Thymus (tissue), 11 donors: Measurements from ENCODE around the gene SAPCD2. TPM values are rescaled to one million over a fixed set of nuclear protein-coding genes. Genes with fewer than 3 reads are reported as not detected.

Experiments used
- DNase-seq, 9 donors: peaks; one replicate each; pipeline ENCODE4 v3.0.0-alpha.2; 2013; ENCODE audit warnings: low spot score in 9 of 9, low read depth in 6 of 9, missing footprints in 1 of 9
- H3K27ac ChIP-seq, 2 donors: one replicate each; pipeline ENCODE4 v1.5.1; 2013; ENCODE audit warnings: control low read depth in 1 of 2, low read depth in 1 of 2, low read length in 1 of 2, mild to moderate bottlenecking in 1 of 2, moderate library complexity in 1 of 2
- H3K27me3 ChIP-seq, 2 donors: one replicate each; pipeline ENCODE4 v1.5.1; 2013; ENCODE audit warnings: low read length in 1 of 2; ENCODE audit not compliant: control insufficient read depth in 2 of 2, insufficient read depth in 1 of 2
- H3K36me3 ChIP-seq, 2 donors: one replicate each; pipeline ENCODE4 v1.5.1; 2013; ENCODE audit warnings: low read length in 1 of 2, mild to moderate bottlenecking in 1 of 2, moderate library complexity in 1 of 2; ENCODE audit not compliant: control insufficient read depth in 2 of 2, insufficient read depth in 2 of 2
- H3K4me1 ChIP-seq, 2 donors: one replicate each; pipeline ENCODE4 v1.5.1; 2013; ENCODE audit warnings: low read length in 2 of 2; ENCODE audit not compliant: control insufficient read depth in 2 of 2, insufficient read depth in 2 of 2
- H3K4me3 ChIP-seq, 2 donors: one replicate each; pipeline ENCODE4 v1.5.1; 2013; ENCODE audit warnings: low read length in 2 of 2, control low read depth in 1 of 2, mild to moderate bottlenecking in 1 of 2
- H3K9me3 ChIP-seq, 2 donors: one replicate each; pipeline ENCODE4 v1.5.1; 2013; ENCODE audit warnings: low read length in 1 of 2, mild to moderate bottlenecking in 1 of 2; ENCODE audit not compliant: control insufficient read depth in 2 of 2, insufficient read depth in 1 of 2
- WGBS: extraction: QIAGEN DNeasy Blood & Tissue Kit; methylation state at CpG from one replicate; pipeline ENCODE4 v1.1.7; 2013; 5-methylcytosine and 5-hydroxymethylcytosine counted together
- polyA plus RNA-seq: library from polyadenylated mRNA; stranded (reverse); fragments of 200-250 nt; gene quantifications from one replicate; pipeline ENCODE4 v1.2.3, GENCODE V29; 2013
- total RNA-seq: library from RNA; stranded (reverse); fragments of 120-200 nt; gene quantifications from one replicate; pipeline ENCODE4 v1.2.4, GENCODE V29; 2013
- donor health status: healthy.

Gene SAPCD2
- total and polyA plus RNA-seq, 2 donors = 0.87 to 6.3 TPM

DNA sequence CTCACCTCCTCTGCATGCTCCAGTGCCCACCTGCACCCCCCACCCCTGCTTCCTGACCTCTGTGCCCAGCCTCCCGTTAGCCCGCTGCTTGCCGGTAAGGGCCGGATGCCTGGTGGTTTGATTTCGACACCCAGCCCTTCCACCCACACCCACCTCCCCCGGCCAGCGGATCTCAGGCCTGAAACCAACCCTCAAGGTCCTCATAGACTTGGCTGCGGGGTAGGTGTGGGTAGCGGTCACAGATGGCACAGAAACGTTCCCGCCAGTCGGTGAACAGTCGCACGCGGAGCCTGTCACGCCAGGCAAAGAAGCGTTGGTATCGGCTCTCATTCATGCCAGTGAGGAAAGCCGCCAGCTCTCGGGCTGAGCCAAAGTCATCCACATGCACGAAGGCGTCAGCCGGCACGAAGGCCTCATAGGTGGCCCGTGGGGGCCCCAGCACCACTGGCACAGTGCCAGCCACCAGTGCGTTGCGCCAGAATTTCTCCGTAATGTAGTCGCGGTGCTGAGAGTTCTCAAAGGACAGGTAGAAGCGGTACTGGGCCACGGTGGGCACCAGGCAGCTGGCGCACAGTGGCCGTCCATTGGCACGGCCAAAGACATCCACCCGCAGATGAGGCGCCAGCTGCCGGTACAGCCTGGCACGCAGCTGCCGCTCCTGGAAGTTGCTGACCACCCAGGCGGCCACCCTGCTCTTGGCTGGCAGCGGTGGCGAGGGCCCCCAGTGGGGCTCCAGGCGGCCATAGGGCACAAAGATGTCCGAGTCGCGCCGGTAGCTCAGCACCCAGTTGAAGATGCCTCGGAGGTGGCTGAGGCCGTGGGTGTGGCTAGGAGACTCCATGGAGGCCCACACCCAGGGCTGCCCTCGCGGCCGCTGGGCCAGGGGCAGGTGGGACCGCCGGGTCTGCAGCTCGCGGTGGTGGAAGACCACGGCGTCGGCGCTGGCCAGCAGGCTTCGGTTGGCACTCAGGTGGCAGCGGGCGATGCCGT is 39.5 kb downstream of the SAPCD2 start:
- Histone ChIP-seq H3K27me3 (peaks cover 31 to 81% of the 10 kb centered on the region in 2 donors), H3K4me1 (peaks cover 13 to 62% of the 10 kb centered on the region in 2 donors), H3K36me3 (no peaks in the 10 kb centered on the region), H3K27ac (no peak overlapping the region), H3K4me3 (no peak overlapping the region), H3K9me3 (no peaks in the 10 kb centered on the region)
- WGBS = 53% methylated on average over 65 of the region's 65 CpGs
- no peak for DNase-seq

DNA sequence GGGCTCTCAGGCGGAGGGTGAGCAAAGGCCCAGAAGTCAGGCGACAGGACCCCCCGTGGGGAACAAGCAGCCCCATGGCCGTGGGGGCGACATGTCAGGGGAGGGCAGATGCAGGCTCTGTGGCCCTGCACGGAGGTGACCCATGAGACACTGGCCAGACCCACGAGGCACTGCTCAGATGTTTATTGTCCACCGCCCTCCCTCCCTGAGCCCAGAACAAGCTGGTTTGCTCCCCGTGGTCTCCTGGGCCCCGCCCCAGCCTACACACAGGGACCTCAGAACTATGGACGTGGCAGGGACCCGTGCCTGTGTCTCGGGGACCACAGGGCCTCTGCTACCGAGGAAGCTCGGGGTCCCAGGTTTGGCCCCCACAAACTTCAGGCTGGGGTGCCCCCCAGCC is 40.4 kb downstream of the SAPCD2 start:
- Histone ChIP-seq H3K4me1 (peaks cover 13 to 58% of the 10 kb centered on the region in 2 donors), H3K4me3 (no peak overlapping the region), H3K27ac (no peak overlapping the region), H3K9me3 (no peaks in the 10 kb centered on the region), H3K27me3 (peaks cover 31 to 75% of the 10 kb centered on the region in 2 donors), H3K36me3 (no peaks in the 10 kb centered on the region)
- no peak for DNase-seq
- 31% methylated on average over 15 of the region's 15 CpGs for WGBS

DNA sequence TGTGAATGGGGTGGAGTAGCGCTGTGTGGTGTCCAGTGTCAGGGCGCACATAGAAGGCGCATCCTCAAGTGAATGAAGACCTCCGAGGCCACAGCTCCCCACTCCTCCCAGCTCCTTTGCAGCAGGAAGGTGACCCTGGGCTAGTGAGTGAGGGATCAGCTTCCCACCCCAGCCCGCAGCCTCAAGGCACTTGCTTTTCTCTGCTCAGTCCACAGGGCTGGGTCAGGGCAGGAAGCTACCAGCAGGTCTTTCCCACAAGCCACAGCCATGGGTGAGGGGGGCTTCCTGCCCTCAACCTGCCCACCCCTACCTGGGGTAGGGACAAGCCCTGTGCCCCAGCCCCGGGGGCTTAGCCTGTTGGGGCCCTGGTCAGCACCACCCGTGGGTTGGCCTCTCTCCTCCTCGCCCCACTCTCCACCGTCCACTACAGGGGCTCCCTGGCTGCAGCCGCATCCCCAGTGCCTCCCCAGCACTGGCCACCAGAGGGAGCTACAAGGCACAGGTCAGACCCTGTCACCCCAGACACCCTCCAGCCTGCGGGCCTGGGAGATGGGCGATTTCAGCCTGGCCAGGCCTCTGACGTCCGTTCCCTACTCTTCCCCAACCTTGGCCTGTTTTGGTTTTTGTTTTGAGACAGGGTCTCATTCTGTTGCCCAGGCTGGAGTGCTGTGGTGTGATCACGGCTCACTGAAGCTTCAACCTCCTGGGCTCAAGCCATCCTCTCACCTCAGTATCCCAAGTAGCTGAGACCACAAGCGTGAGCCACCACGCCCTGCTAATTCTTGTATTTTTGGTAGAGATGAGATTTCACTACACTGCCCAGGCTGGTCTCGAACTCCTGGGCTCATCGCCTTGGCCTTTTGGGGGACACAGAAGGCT is 41.1 kb downstream of the SAPCD2 start:
- peak in 6 of 9 donors; percentile 29 to 69 (median 58) for DNase-seq
- WGBS = 13% methylated on average over 19 of the region's 19 CpGs
- Histone ChIP-seq H3K27me3 (peaks cover 28 to 68% of the 10 kb centered on the region in 2 donors), H3K4me3 (peak overlapping the region; percentile 44 to 54), H3K4me1 (peaks cover 13 to 51% of the 10 kb centered on the region in 2 donors), H3K9me3 (no peaks in the 10 kb centered on the region), H3K27ac (no peak overlapping the region), H3K36me3 (no peaks in the 10 kb centered on the region)

DNA sequence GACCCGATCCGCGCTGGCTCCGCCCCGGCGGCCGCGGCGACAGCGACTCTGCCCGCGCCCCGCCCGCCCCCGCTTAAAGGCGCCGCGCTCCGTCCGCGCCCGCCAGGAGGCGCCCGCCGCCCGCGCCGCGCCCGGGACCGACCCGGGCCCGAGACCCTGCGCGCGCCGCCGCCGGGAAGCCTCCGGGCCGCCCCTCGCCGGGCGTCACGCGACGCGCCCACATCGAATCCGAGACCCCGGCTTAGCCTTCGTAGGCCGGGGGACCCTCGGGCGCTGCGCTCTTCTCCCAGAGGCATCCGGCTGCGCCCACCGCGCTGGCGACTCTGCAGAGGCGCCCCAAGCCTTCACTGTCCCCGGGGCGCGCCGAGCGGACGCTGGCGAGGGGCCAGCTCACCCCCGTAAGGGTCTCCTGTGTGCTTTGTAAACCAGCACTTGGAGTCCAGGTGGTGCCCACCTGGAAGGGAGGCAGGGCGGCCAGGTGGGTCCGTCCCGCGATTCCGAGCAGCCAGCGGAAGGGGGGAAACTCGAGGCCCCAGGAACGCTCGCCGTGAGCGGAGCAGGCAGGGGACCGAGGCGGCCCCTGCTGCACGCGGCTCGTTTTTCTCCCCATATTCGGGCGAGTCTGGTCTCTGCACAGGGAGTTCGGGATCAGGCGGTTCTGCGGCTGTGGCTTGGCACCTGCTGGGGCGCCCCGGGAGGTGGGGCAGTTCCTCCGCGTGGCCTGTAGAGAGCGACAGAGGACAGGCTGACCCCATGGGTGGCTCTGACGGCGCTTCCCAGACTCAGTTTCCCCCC is 41.9 kb downstream of the SAPCD2 start:
- Histone ChIP-seq H3K9me3 (no peaks in the 10 kb centered on the region), H3K4me1 (peaks cover 13 to 50% of the 10 kb centered on the region in 2 donors), H3K36me3 (no peaks in the 10 kb centered on the region), H3K27me3 (peaks cover 27 to 63% of the 10 kb centered on the region in 2 donors), H3K4me3 (peak overlapping the region; percentile 44 to 54), H3K27ac (peak overlapping the region; percentile 11 to 32)
- peak in 8 of 9 donors; percentile 17 to 73 (median 42) for DNase-seq
- WGBS = under 1% methylated on average over 98 of the region's 98 CpGs

DNA sequence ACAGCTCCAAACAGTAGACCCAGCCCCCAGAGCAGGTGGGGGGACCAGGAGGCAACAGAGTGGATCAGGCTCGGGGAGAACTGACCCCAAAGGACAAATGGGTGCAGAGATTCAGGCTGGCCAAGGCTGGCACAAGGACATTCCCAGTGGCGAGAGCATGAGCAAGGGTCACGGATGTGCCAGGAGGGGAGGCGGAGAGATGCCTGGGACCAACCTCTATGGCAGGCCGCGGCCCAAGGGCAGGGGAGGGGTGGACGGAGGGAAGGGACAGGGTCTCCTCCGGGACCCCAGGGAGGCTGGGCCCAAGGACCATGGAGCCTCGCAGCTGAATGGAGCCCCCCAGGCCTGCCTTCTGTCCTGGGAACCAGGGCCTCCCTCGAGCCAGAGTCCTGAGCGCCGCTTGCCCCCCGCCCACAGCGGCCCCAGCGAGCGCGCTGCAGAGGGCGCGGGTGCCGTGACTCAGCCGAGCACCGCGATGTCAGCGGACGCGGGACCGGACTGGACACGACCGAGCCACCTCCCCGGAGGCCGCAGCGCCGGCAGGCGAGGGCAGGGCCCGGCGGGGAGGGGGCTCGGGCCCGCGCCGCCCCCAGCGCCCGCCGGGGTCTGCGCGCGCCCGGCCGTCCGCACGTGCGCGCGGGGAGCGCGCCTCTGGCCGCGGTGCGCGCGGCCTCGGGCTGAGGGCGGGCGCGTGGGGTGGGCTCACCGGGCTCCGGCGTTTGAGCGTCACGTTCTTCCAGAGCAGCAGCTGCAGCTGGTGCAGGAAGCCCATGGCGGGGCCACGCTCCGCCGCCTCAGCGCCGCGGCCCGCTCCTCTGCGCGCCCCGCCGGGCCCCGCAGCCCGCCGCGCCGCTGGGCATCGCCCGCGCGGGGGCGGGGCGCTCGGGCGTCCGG is 42.7 kb downstream of the SAPCD2 start, which contains the start of gene ABCA2:
TSS of gene ABCA2 (minus strand) at position 869 of the 894 bp plus-strand sequence. CDS start at position 772, 97 bp downstream.
- DNase-seq = no peak
- H3K4me1 ChIP-seq = peaks cover 13 to 47% of the 10 kb centered on the region in 2 donors

DNA sequence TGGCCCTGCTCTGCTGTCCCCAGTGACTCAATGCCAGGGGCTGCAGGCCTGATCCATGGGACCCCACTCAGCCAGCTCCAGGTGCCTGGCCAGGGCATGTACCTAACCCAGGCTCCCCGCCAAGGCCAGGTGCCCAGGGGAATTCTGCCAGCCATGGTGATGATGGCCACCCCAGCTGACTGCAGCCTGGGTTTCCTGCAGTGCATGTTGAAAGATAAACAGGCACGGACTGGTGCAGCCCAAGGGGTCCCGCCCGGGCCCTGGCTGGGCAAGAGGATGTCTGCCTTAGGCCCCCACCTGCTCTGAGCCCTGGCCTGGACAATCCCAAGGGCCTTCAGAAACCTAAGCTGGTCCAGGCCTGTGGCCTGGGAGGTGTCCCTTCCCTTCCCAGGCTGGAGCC is 43.5 kb downstream of the SAPCD2 start:
- H3K4me3 ChIP-seq = no peak overlapping the region
- H3K36me3 ChIP-seq = no peaks in the 10 kb centered on the region
- H3K9me3 ChIP-seq = no peaks in the 10 kb centered on the region
- no peak overlapping the region for H3K27ac ChIP-seq
- peaks cover 24 to 51% of the 10 kb centered on the region in 2 donors for H3K27me3 ChIP-seq
- peaks cover 8 to 39% of the 10 kb centered on the region in 2 donors for H3K4me1 ChIP-seq
- no peak for DNase-seq
- WGBS = 95% methylated on average over 4 of the region's 4 CpGs

More for the DNA sequence above, 42.7 kb downstream of the SAPCD2 start, which contains the start of gene ABCA2:
- H3K36me3 ChIP-seq = no peaks in the 10 kb centered on the region
- peaks cover 27 to 58% of the 10 kb centered on the region in 2 donors for H3K27me3 ChIP-seq
- peak within 1 kb of the TSS; percentile 44 to 54 for H3K4me3 ChIP-seq
- no peaks in the 10 kb centered on the region for H3K9me3 ChIP-seq
- WGBS = 9% methylated on average over 90 of the region's 95 CpGs
- H3K27ac ChIP-seq = peak within 1 kb of the TSS; percentile 11 to 32

DNA sequence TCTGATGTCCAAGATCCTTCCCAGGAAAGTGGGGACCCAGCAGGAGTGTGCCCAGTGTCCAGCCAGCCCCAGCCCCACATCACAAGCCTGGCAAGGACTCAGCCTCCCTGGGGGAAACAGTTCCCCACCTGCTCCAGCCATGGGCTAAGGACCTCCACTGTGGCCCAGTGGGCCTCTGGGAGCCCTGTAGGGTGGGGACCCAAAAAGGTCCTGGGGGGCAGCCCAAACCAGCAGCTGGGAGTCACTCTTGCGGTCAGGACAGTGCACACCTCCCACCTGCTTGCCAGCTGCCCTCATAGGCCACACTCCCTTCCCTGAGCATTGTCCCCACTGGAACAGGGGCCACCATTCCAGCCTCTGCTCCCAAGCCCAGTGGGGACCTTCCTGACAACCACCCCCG is 44.0 kb downstream of the SAPCD2 start:
- no peak for DNase-seq
- Histone ChIP-seq H3K4me3 (no peak overlapping the region), H3K4me1 (peaks cover 8 to 37% of the 10 kb centered on the region in 2 donors), H3K36me3 (no peaks in the 10 kb centered on the region), H3K9me3 (no peaks in the 10 kb centered on the region), H3K27me3 (peaks cover 20 to 47% of the 10 kb centered on the region in 2 donors), H3K27ac (no peak overlapping the region)
- 94% methylated on average over 2 of the region's 2 CpGs for WGBS
